Subcutaneous adipose tissue (tissue), 4 donors: ENCODE data around the gene MTMR11. TPM values are rescaled to one million over a fixed set of nuclear protein-coding genes. Genes with fewer than 3 reads are reported as not detected.

Experiments used
- CTCF ChIP-seq: fragments of 450-650 bp; IDR thresholded peaks from one replicate; pipeline ENCODE4 v1.5.1; 2016; ENCODE audit warnings: low read depth, mild to moderate bottlenecking, control low read depth, antibody characterized with exemption, moderate library complexity
- total RNA-seq, 4 donors: library from RNA; depleted of rRNA; stranded (reverse); fragments of >200 nt; gene quantifications; one replicate each; pipeline ENCODE4 v1.1.0, GENCODE V29; 2016

MTMR11 gene
- total RNA-seq, 4 donors from 2014 or later: 2.1 to 13.6 (median 3.7) TPM

DNA sequence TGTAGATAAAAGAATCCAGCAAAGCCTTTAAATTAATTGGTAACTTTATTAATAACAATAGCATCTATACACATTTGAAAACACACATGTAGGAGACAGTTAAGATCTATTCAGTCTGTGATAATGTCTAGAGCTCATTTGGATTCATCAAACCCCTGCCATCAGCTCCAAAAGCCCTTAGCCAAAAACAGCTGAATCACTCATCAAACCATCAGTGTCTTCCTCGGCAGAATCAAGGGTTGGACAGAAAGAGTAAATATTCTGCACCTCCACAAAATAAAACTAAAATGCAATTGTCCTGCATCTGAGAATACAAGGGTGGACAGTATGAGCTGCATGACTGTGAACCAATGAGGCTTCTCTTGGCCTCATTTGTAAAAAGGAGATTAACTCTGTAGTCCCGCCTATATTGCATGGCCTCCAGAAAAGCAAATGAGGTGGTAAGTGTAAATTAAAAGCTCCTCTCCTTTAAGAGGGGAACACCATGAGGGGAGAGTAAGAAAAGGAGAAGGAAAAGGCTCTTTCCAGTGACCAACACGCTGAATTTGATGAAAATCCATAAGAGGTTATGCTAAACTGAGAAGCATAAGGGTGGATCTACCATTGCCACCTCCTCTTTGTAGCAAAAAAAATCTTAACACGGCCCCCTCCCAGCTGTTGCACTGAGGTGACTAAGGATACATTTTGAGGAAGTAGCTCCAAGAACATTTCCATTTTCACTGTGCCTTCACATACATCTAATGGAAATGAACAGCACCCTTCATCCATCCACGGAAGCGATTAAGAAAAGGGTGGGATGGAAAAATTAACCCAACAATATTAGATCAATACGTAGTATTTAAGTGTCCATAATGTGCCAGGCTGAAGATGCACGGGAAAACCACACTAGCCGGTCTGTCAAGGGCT, 52.0 kb downstream of the MTMR11 start:
- no peak for TF ChIP-seq CTCF

DNA sequence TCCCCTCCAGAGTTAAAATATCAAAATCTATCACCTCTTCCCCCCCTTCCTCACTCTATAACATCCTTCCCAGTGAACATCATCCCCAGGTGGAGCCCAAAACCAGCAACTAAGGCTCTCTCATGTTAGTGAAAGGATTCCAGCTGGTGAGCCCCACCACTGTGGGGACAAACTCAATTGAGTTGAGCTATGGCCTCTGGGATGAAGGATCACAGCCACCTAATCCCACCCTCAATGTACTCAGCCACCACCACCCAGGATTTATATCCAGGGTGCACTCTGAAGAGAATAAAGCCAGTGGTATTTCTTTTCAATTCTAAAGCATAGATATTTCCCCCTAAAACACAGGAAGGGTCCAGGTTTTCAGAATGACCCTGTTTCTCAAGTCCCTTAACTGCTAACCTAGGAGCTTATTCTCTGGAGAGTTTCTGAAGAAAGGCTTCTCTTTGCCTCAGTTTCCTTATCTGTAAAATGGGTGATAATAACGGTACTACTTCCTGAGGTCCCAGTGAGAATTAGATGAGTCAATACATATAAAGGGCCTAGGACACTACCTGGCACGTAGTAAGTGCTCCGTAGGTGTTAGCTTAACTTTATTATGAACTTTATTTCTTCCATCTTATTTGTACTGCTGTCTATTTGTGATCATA, 53.0 kb downstream of the MTMR11 start:
- no peak for TF ChIP-seq CTCF

DNA sequence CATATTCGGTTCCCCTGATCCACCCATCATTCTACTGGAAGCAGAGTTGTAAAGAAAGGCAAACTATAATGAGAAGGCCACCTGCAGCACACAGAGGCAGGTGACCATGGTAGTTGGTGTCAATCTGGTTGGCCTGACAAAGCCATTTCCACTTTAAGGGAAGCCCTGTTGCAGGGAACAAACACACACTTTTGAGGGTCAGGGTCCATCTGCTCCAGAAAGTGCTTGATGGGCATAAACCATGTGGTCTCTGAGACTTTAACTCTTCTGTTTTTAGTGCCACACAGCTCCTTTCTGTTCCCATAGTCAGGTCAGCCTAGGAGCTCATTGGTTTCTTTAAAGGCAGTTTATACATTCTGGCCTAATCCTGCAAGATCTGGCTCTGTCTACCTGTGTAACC, 54.8 kb downstream of the MTMR11 start:
- TF ChIP-seq CTCF: no peak

DNA sequence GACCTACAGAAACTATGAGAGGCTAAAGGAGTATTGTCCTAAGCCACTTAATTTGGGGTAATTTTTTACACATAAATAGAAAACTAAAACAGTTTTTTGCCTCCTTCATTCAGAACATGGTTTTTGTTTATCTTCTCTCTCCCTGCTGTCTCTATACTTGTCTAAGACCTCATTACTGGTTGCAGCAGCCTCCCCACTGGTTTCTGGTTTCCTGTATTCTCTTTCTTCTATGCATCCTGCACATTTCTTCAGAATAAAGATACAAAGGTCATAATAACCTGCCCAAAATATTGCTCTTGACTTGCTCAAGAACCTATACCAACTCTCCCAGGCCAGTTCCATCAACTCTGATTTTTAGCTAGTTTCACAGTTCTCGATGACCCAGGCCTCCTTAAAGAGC, 57.1 kb downstream of the MTMR11 start:
- TF ChIP-seq CTCF: no peak

Other genes starting within 250 kb of the MTMR11 start
- 10 to 100 TPM in 1 of 4 donors, 1 to 10 TPM in 1, not detected in 2; 3.7 to 24.3 TPM for gene FCGR1A, start 154.2 kb downstream of the MTMR11 start, total RNA-seq
- 10 to 100 TPM; 19.7 to 31.6 (median 23.0) TPM for gene BOLA1, start 37.3 kb downstream of the MTMR11 start, total RNA-seq
- under 1 TPM in 3 of 4 donors, not detected in 1; 0.19 to 0.51 (median 0.22) TPM for gene SV2A, start 19.0 kb downstream of the MTMR11 start, total RNA-seq
- gene SF3B4, start 9.1 kb downstream of the MTMR11 start, total RNA-seq: 10 to 100 TPM in 1 of 4 donors, 1 to 10 TPM in 3; 6.4 to 20.5 (median 7.8) TPM
- 10 to 100 TPM; 16.0 to 41.4 (median 30.0) TPM for gene OTUD7B, start 73.8 kb upstream of the MTMR11 start, total RNA-seq
- gene VPS45, start 130.9 kb upstream of the MTMR11 start, total RNA-seq: 10 to 100 TPM; 28.1 to 54.6 (median 38.4) TPM
- 10 to 100 TPM; 24.8 to 60.2 (median 30.6) TPM for gene PLEKHO1, start 213.0 kb upstream of the MTMR11 start, total RNA-seq